Retinal pigment epithelial cell (primary cell): ENCODE data around the gene DIAPH3.

Source experiments
- DNase-seq: peaks from one replicate; pipeline ENCODE4 v3.0.0-alpha.2; 2010; ENCODE audit warnings: low read depth
- H3K4me3 ChIP-seq: 2 replicates; pipeline ENCODE4 v1.5.1; 2011; ENCODE audit warnings: mild to moderate bottlenecking, low read length, control low read depth, moderate library complexity
- TF ChIP-seq, protein P1 (sequence below): conservative IDR thresholded peaks from 2 replicates; pipeline ENCODE4 v1.5.1; 2011; ENCODE audit warnings: low read depth, low read length, control low read depth, inconsistent platforms

DIAPH3 gene

DNA sequence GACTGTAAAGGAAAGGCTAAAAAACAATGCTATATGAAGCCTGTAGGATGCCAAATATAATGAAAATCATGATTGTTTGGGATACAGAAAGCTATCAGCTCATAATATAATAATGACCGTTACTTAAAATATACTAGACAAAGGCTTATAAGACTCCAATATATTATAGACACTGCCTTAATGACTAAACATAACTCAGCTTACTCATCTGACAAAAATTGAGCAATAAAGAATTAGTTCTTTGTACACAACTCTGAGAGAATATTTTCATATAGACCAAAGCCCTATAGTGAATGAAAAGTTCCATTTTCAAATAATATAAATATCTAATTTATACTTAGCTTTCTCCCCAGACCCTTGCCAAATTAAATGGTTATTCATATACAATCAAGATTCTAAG lies 283.3 kb downstream of the DIAPH3 start:
- DNase-seq: no peak
- H3K4me3 ChIP-seq: no peak overlapping the region
- TF ChIP-seq, protein P1, sequence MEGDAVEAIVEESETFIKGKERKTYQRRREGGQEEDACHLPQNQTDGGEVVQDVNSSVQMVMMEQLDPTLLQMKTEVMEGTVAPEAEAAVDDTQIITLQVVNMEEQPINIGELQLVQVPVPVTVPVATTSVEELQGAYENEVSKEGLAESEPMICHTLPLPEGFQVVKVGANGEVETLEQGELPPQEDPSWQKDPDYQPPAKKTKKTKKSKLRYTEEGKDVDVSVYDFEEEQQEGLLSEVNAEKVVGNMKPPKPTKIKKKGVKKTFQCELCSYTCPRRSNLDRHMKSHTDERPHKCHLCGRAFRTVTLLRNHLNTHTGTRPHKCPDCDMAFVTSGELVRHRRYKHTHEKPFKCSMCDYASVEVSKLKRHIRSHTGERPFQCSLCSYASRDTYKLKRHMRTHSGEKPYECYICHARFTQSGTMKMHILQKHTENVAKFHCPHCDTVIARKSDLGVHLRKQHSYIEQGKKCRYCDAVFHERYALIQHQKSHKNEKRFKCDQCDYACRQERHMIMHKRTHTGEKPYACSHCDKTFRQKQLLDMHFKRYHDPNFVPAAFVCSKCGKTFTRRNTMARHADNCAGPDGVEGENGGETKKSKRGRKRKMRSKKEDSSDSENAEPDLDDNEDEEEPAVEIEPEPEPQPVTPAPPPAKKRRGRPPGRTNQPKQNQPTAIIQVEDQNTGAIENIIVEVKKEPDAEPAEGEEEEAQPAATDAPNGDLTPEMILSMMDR: no peak

DNA sequence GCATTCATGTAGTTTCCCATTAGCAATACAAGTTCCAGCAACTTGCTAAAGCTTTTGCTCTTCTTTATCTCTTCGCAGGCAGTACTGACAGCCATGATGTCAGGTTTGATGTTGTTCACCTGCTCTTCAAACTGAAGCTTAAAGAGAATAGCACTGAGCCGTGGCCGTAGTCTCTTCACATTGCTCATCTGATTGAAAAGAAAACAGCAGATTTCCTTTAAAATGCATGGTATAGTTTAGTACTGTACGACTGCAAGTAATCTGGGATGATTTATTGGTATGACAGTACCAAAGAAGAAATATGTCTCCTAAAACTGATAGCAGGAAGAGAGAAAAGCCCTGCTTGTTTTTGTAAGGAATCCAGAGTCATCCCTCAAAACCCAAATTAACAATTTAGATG lies 284.4 kb downstream of the DIAPH3 start:
- no peak overlapping the region for H3K4me3 ChIP-seq
- TF ChIP-seq, protein P1: no peak
- no peak for DNase-seq

DNA sequence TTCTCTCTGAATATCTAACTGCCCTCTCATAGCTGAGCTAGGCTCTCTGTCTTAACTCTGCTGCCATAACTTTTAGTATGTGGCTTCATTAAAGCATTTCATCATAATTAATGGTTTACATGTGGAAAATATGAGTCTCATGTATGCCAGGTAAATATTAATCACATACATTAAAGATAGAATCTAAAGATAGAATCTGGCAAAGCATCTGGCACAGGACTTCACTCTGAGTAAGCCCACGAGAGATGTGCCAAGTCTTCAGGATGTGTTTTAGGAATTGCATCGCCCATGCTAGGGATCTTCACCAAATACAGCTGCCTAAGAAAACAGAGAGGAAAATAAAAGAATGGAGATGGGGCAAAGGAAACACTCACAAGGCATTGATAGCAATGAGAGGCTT lies 285.8 kb downstream of the DIAPH3 start:
- H3K4me3 ChIP-seq: no peak overlapping the region
- TF ChIP-seq, protein P1: no peak
- no peak for DNase-seq

DNA sequence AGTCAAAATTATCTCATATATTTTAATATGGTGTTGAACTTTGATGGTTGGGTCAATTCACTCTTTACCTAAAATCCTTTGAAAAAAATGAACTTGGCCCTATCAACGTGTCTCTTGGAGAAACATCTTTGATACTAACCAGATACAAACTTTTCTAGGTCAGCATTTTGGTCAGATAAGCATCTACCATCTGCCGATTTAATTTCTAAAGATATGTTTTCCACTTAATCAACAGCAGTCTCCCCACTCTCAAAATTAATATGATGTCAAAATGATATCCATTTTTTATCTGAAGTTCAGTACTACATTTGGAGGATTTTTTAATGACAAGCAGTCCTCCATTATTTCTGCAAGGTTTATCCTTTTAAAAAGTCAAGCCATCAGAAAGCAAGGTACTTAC lies 288.8 kb downstream of the DIAPH3 start:
- H3K4me3 ChIP-seq: no peak overlapping the region
- TF ChIP-seq, protein P1: no peak
- DNase-seq: no peak

DNA sequence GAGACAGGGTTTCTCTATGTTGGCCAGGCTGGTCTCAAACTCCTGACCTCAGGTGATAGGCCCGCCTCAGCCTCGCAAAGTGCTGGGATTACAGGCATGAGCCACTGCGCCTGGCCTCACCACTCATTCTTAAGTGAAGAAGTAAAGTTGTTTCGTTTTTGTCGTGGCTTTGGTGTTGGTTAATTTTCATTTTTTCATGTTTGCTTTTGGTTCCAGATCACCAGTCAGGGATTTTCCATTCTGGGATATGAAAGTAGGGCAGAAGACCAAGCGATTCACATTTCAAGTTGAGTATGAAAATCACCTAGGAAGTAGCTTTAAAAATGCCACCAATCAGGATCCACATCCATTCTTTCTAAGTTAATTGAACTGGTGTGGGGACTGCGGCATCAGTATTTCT lies 289.9 kb downstream of the DIAPH3 start:
- DNase-seq: no peak
- H3K4me3 ChIP-seq: no peak overlapping the region
- TF ChIP-seq, protein P1: no peak

DNA sequence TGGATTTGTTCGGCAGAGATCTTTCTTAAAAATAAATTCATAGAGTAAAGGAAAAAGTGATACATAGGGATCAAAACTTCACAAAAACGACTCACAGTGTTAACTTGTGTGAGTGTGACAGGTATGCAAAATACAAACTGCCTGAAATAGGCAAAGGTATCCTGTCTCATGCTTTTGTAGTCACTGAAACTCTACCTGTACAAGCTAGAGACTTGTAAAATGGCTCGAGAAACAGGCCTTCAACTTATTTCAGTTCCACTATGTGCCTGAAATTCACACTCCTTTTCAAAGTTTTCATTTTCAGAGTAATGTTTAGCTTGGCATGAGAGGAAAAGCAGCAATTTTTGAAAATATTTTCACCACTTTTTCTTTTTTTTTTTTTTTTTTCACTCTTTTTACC lies 290.4 kb downstream of the DIAPH3 start:
- H3K4me3 ChIP-seq: no peak overlapping the region
- DNase-seq: no peak
- TF ChIP-seq, protein P1: no peak

DNA sequence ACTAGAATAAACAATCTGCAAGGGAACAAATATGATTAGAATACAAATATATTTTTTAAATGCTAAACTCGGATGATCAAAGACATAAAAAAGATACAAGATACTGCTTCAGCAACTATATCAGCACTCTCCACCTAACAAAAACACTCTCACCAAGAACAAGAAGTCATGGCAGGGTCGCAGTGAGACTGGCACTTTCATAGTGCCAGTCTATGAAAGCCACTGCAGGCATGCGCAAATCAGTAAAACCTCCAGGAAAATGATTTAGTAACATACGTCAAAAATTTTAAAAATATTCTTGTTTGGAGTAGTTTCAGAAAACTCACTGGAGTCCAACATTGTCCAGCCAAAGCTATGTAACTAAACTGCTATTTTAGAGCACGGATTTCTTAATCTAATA lies 295.9 kb downstream of the DIAPH3 start:
- TF ChIP-seq, protein P1: no peak
- no peak overlapping the region for H3K4me3 ChIP-seq
- DNase-seq: no peak
